GM12801 (cell line): ENCODE data around the gene RETREG3.

ENCODE experiments used
- CTCF ChIP-seq: IDR thresholded peaks from one replicate; pipeline ENCODE4 v1.5.1; 2011; ENCODE audit warnings: control low read depth; ENCODE audit not compliant: insufficient read length; ENCODE audit errors: extremely low read depth

RETREG3 gene

GRCh38 chr17:42598905-42599304, 10.3 kb downstream of the RETREG3 start:
- TF ChIP-seq CTCF: no peak

DNA sequence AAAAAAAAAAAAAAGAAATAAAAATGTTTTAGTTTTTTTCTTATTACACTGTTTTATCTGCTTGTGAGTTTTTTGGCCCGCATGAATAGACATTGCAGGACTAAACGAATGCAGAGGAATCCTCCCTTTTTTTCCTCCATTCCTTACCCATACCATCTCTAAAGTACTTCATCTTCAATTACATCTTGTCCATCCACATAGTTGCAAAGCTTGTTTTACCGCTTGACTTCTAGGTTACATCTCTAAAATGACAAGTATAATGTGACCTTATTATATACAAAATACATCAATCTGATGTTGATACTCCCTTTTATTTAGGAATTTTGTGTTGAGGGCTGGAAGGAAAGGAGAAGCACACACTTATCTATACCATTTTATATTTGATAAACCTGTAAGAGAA, 12.8 kb downstream of the RETREG3 start:
- no peak for TF ChIP-seq CTCF

DNA sequence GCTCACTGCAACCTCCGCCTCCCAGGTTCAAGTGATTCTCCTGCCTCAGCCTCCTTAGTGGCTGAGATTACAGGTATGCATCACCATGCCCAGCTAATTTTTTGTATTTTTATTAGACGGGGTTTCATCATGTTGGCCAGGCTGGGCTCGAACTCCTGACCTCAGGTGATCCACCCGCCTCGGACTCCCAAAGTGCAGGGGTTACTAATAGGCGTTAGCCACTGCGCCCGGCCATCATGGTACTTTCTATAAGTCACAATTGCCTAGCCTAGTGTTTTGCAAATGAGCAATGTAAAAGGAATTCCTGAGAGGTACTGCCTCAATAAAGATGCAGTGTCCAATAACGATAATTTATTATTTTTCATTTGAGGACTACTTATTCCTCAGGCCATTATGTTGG, 17.8 kb downstream of the RETREG3 start:
- no peak for TF ChIP-seq CTCF

GRCh38 chr17:42590886-42591285, 18.3 kb downstream of the RETREG3 start:
- no peak for TF ChIP-seq CTCF

GRCh38 chr17:42586514-42587230, 22.5 kb downstream of the RETREG3 start:
- no peak for TF ChIP-seq CTCF

GRCh38 chr17:42585353-42585752, 23.8 kb downstream of the RETREG3 start:
- no peak for TF ChIP-seq CTCF

- TF ChIP-seq CTCF: no peak
These were observed 24.3 kb downstream of the RETREG3 start for GRCh38 chr17:42584880-42585279.
